GM12864 (cell line): Measurements from ENCODE around the gene MYDGF.
"Not testable (repeated sequence)": the region's sequence is repeated elsewhere in the genome, so short reads cannot be mapped to it uniquely, and the experiment has no call there.

Experiments used
- DNase-seq: peaks from one replicate; pipeline ENCODE4 v3.0.0-alpha.2; 2011; ENCODE audit warnings: low read depth
- H3K4me3 ChIP-seq: 2 replicates; pipeline ENCODE4 v1.5.1; 2011; ENCODE audit warnings: mild to moderate bottlenecking, low read depth, low read length, control low read depth
- TF ChIP-seq, protein P1 (sequence below): IDR thresholded peaks from 2 replicates; pipeline ENCODE4 v1.5.1; 2011; ENCODE audit warnings: low read depth, mild to moderate bottlenecking, moderate library complexity, low read length, control low read depth, inconsistent platforms; ENCODE audit errors: missing control alignments

The MYDGF gene

DNA sequence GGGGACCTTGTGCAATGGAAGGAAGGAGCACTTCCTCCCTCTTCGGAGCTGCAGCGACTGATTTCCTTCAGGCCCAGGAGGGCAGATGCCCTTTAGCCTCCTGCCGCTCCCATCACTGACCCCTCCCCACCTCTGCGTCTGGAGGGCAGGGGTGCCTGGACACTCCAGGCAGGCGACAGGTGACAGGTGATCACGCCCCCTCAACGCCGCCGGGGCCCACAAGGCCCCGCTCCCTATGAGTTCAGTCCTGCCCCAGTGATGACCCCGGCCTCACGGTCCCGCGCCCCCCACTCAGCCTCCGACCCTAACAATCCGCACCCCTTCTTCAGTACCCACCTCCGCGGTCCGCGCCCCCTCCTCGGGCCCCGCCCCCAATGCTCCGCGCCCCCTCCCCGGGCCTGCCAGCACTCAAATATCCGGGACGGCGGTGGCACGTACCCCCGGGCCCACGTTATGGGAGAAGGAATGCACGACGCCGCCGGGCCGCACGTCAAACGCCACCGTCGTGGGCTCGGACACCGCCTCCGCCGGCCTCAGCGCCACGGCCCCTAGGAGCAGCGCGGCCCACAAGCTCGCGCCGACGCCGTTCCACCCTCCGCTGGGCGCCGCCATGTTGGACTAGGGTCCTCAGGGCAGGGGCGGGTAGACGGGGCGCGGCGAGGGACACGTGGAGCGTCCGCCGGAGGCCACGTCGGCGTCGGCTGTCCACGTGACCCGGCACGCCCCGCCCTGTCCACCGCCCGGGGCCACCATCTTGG lies at the start of gene MYDGF:
TSS of gene MYDGF (minus strand) at position 620 of the 758 bp plus-strand sequence. CDS start at position 612, 8 bp downstream.
- TF ChIP-seq, protein P1, sequence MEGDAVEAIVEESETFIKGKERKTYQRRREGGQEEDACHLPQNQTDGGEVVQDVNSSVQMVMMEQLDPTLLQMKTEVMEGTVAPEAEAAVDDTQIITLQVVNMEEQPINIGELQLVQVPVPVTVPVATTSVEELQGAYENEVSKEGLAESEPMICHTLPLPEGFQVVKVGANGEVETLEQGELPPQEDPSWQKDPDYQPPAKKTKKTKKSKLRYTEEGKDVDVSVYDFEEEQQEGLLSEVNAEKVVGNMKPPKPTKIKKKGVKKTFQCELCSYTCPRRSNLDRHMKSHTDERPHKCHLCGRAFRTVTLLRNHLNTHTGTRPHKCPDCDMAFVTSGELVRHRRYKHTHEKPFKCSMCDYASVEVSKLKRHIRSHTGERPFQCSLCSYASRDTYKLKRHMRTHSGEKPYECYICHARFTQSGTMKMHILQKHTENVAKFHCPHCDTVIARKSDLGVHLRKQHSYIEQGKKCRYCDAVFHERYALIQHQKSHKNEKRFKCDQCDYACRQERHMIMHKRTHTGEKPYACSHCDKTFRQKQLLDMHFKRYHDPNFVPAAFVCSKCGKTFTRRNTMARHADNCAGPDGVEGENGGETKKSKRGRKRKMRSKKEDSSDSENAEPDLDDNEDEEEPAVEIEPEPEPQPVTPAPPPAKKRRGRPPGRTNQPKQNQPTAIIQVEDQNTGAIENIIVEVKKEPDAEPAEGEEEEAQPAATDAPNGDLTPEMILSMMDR = no peak
- H3K4me3 ChIP-seq = peak within 1 kb of the TSS; percentile 88
- peak; percentile 54 for DNase-seq

DNA sequence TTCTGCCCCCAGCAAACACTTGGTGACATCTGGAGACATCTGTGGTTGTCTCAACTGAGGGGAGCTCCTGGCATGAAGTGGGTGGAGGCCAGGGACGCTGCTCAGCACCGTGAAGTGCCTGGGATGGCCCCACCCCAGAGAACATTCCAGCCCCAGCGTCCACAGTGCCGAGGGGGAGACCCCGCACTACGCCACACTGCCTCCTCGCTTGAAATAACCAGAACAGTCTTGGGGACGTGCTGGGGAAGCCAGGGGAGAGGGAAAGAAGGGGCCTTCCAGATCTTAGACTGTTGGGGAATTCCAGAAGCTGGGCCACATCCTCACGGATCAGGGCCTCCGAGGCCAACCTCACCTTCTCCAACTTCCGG lies 49.3 kb upstream of the MYDGF start:
- no peak for DNase-seq
- no peak overlapping the region for H3K4me3 ChIP-seq
- TF ChIP-seq, protein P1 = no peak

DNA sequence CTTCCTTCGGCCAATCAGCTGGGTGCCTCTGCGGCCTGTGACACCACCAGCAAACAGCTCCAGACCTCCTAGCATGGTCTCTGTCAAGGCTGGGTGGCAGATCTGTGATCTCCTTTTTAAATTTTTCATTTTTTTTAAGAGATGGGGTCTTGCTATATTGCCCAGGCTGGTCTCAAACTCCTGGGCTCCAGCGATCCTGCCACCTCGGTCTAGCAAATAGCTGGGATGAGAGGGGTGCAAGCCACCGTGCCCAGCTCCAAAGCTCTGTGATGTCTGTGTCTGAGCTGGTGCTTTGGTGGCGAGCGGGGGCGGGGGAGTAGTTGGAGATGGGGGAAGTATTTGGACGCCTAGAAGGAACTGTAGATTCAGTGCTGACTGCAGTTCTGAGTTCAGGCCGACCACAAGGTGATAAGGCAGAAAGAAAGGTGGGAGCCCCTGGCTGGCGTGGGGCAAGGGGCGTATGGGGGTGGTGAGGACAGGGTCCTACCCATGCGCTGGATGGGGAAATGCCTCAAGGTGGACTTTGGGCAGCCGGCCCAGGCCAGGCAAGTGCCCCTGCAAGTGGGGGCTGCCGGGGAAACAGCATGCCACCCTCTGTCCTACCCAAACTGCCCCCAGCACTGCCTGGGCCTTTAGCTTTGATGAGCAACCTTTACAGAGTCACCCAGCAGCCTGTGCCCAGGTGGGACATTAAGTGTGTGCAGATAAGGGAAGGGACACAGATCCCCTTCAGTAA lies 48.0 kb upstream of the MYDGF start:
- DNase-seq = no peak
- no peak overlapping the region for H3K4me3 ChIP-seq
- TF ChIP-seq, protein P1 = no peak

DNA sequence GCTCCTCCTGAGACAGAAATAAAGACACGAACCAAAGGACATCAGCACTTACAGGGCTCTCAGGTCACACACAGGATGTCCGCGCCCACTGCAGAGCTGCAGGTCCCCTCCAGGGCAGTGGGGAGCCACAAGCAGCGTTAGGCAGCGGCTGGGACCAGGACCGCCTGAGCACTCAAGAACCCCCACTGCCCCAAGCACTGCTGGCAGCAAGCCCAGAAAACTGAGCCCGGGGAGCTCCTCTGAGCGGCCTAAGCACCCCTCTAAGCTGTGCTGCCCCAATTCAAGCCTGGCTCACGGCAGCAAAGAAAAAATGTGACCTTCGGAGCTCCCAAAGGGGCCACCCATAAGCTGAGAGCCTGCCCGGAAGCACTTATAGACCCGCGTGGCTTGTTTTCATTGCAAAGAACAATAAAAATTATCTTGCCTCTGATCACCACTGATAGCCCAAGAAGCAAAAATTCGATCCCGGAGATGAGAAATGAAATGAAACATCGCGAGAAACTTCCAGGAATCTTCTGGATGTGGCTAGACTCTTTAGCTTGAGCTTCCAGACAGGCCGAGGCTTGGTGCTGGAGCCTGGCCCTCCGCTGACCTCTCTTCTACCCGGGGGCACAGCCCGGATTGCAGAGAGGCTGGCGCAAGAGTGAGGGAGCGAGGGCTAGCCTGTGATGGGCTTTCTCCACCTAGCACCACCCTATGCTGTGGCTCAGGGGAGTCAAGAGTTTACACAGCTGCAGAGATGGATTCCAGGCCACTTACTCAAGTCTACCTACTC lies 47.2 kb upstream of the MYDGF start:
- DNase-seq = no peak
- H3K4me3 ChIP-seq = no peak overlapping the region
- TF ChIP-seq, protein P1 = no peak

DNA sequence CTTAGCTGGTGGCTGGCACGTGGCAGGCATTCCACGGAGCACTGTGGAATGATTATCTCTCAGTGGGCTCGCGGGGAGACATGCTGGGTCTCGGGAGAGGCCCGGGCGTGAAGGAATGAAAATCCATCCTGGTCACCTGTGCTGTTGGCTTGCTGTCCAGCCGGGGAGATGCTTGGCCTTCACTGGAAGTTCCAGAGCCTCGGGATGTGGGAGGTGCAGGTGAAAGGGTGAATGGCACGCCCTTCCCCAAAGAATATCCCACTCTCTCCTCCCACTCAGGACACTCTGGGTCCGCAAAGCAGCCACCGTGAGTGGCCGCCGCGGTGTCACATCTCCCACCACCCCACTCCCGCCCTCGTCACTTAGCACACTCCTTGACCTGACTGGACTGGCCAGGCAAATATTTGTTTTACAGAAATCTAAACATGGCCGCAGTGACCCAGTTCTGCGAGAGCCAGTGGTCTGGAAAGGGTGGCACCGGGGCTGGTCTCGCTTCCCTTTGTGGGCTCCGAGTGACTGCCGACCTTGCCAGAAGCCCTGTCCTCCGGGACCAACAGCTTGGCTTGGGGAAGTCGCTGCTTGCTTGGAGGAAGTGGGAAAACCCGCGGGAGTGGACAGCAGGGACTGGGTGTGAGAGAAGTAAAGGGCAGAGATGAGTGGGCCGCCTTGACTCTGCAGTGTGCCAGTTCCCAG lies 45.5 kb upstream of the MYDGF start:
- H3K4me3 ChIP-seq = no peak overlapping the region
- TF ChIP-seq, protein P1 = no peak
- DNase-seq = no peak

DNA sequence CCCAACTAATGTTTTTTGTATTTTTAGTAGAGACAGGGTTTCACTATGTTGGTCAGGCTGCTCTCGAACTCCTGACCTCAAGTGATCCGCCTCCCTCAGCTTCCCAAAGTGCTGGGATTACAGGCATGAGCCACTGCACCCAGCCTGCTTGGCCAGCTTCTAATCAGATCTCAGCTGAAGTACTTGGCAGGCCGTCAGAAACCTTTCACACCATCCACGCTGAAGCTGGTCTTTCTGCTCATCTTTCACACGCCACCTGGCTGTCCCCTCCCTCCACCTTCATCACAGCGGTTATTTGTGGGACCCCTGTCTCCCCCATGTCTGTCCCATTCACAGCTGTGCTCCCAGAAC lies 45.0 kb upstream of the MYDGF start:
- DNase-seq, H3K4me3 ChIP-seq: not testable (repeated sequence)

DNA sequence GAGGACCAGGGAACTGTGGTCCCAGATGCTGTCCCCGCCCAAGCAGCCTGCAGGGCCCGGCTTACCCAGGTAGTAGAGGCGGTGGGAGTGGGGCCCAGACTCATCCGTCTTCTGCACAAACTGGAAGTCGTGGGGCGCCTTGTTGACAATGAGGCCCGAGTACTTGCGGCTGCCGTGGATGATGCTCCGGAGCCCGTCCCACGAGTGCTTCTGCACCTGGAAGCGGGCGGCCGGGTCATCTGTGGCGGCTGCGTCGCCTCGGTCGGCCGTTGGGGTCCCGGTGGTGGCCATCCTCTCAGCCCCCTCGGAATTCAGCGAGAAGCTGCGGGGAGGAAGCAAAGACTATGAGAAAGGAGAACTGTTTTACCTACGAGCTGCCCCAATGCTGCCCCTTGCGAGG lies 43.9 kb upstream of the MYDGF start:
- no peak overlapping the region for H3K4me3 ChIP-seq
- TF ChIP-seq, protein P1 = no peak
- no peak for DNase-seq
